ENCODE data around the gene THSD7B. TPM values are rescaled to one million over a fixed set of nuclear protein-coding genes. Genes with fewer than 3 reads are reported as not detected.

Gene THSD7B
- total and polyA plus RNA-seq, 10 of the 15 experiments (the other 5 are each of a cell fraction or from before 2014, with no cell fraction given): 0.03 to 0.56 (median 0.28) TPM

DNA sequence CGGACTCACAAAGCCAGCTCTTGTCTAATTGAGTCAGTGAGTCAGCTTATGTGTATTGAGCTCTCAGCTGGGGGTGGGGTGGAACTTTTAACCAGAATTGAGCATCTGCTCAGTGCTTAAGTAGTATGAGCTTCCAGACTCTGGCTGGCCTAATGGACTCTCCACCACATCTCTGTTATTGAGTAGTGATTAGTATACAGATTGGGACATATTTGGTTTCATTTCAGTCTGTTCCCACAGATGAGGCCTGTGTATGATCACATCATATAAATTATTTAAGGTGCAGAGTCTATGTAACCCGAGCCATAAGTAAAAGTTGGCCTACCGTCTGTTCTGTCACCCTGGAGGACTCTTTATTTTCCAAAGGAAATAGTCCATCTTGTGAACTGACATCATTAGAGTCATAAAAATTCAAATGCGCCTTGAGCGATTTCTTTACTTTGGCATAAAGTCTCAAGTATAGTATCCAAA is 152.1 kb downstream of the THSD7B start:
- no peaks in the 10 kb centered on the region for H3K9me3 ChIP-seq (replicated peaks; ENCODE audit: control insufficient read depth, insufficient read depth, low read length)
- H3K4me1 ChIP-seq (ENCODE audit: control insufficient read depth, insufficient read depth, low read length): no peaks in the 10 kb centered on the region
- no peaks in the 10 kb centered on the region for H3K27me3 ChIP-seq (replicated peaks in 1 of 2; ENCODE audit: control insufficient read depth in 2 of 2, insufficient read depth in 2 of 2, low read length in 1 of 2)
- H3K4me2 ChIP-seq (ENCODE audit: control insufficient read depth, insufficient read depth): no peak overlapping the region
- H3K79me2 ChIP-seq (ENCODE audit: control insufficient read depth, insufficient read depth, low read length): no peaks in the 10 kb centered on the region
- no TSS peak for BruUV-seq (replicated peaks)
- ChIA-PET SMC1A (ENCODE audit: uncharacterized antibody, unreplicated experiment) (no interaction called here), CTCF (interaction anchor here (1.0 kb wide), 1 partner anchor 15 kb away, joined by 3 read pairs; no protein-coding TSS in a partner anchor), POLR2A (no interaction called here), RAD21 (ENCODE audit: unreplicated experiment) (no interaction called here)
- no peak overlapping the region for H2AFZ ChIP-seq (ENCODE audit: control insufficient read depth, low read depth, low read length)
- H3K9ac ChIP-seq (ENCODE audit: control insufficient read depth, insufficient read depth, low read length): no peak overlapping the region
- DNase-seq (ENCODE audit: low read depth, low spot score): no peak
- H3K27ac ChIP-seq (ENCODE audit: control insufficient read depth, insufficient read depth): no peak overlapping the region
- TF ChIP-seq RFX5 (IDR thresholded peaks at IDR 0.05; ENCODE audit: low read depth, low read length) (no peak), TCF12 (IDR thresholded peaks at IDR 0.05; ENCODE audit: low read depth, low read length) (no peak), SIN3A (IDR thresholded peaks at IDR 0.05; ENCODE audit: low read depth, low read length) (no peak), FOXM1 (IDR thresholded peaks at IDR 0.05; ENCODE audit: low read depth, low read length) (no peak), RAD21 (IDR thresholded peaks at IDR 0.05; ENCODE audit: insufficient read depth, low read depth, low read length) (no peak), NFYB (IDR thresholded peaks at IDR 0.05; ENCODE audit: insufficient read depth, low read depth, low read length) (no peak), NFXL1 (IDR thresholded peaks at IDR 0.05; ENCODE audit: borderline replicate concordance) (no peak), CHD4 (IDR thresholded peaks at IDR 0.05) (no peak), ZBED1 (IDR thresholded peaks at IDR 0.05; ENCODE audit: borderline replicate concordance) (no peak)
- TF ChIP-seq, protein P1, sequence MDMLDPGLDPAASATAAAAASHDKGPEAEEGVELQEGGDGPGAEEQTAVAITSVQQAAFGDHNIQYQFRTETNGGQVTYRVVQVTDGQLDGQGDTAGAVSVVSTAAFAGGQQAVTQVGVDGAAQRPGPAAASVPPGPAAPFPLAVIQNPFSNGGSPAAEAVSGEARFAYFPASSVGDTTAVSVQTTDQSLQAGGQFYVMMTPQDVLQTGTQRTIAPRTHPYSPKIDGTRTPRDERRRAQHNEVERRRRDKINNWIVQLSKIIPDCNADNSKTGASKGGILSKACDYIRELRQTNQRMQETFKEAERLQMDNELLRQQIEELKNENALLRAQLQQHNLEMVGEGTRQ (IDR thresholded peaks at IDR 0.05; ENCODE audit: borderline replicate concordance, low read depth, low read length): no peak
- TF ChIP-seq, protein P2, sequence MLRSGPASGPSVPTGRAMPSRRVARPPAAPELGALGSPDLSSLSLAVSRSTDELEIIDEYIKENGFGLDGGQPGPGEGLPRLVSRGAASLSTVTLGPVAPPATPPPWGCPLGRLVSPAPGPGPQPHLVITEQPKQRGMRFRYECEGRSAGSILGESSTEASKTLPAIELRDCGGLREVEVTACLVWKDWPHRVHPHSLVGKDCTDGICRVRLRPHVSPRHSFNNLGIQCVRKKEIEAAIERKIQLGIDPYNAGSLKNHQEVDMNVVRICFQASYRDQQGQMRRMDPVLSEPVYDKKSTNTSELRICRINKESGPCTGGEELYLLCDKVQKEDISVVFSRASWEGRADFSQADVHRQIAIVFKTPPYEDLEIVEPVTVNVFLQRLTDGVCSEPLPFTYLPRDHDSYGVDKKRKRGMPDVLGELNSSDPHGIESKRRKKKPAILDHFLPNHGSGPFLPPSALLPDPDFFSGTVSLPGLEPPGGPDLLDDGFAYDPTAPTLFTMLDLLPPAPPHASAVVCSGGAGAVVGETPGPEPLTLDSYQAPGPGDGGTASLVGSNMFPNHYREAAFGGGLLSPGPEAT (IDR thresholded peaks at IDR 0.05; ENCODE audit: low read depth): no peak
- ATAC-seq: no peak
- H4K20me1 ChIP-seq (ENCODE audit: control insufficient read depth, insufficient read depth): no peaks in the 10 kb centered on the region
- no peak overlapping the region for H3K4me3 ChIP-seq
- intact Hi-C loops (cut with micrococcal nuclease; ENCODE audit: unreplicated experiment): no loop called here
- H3K36me3 ChIP-seq (ENCODE audit: control insufficient read depth in 2 of 2, insufficient read depth in 2 of 2, low read length in 1 of 2): no peaks in the 10 kb centered on the region
- 36% methylated on average over 5 of the region's 5 CpGs for WGBS (ENCODE audit: insufficient coverage, insufficient replicate concordance, low lambda C conversion rate, missing lambda C conversion rate)
- FAIRE-seq: no peak
- in situ Hi-C loops (cut with MboI): no loop called here
